Endothelial cell of umbilical vein (primary cell): ENCODE measurements around the gene MED25. TPM values are rescaled to one million over a fixed set of nuclear protein-coding genes. Genes with fewer than 3 reads are reported as not detected.

Experiments
- BruUV-seq: library from RNA; stranded (reverse); fragments of 400-500 nt; replicated peaks from 2 replicates; lab custom pipeline; 2021; lab: Mats Ljungman, UMichigan
- CTCF ChIA-PET: fragments of 300-600, 350-600 bp; sonication (Branson Sonifier 250); formaldehyde crosslinking; loops from one replicate; lab custom pipeline; 2021; ENCODE audit warnings: antibody characterized with exemption, inconsistent platforms; lab: Charles Lee
- POLR2A ChIA-PET: fragments of 300-600, 350-600 bp; sonication (Branson Sonifier 250); formaldehyde crosslinking; loops from one replicate; lab custom pipeline; 2021; ENCODE audit warnings: antibody characterized with exemption, inconsistent platforms; lab: Charles Lee
- DNase-seq: peaks from one replicate; pipeline ENCODE4 v3.0.0-alpha.2; 2011; ENCODE audit warnings: low read depth, low spot score
- FAIRE-seq: peaks from 2 replicates; lab custom pipeline; 2011; peaks lifted over from hg19 to GRCh38; lab: Jason Lieb, UNC
- H2AFZ ChIP-seq: 2 replicates; pipeline ENCODE4 v1.6.0; 2012; ENCODE audit warnings: low read depth, low read length, control low read depth, inconsistent platforms
- H3K27ac ChIP-seq: 2 replicates; pipeline ENCODE4 v1.5.1; 2011; ENCODE audit warnings: low read depth, mild to moderate bottlenecking, control low read depth, low read length, moderate library complexity; ENCODE audit not compliant: insufficient read depth
- H3K27me3 ChIP-seq, 2 experiments: 2 replicates each; pipeline versions ENCODE4 v1.6.0 to v1.6.1; 2011; ENCODE audit warnings: low read length in 2 of 2, mixed read lengths in 1 of 2; ENCODE audit not compliant: control insufficient read depth in 2 of 2, insufficient read depth in 2 of 2
- H3K36me3 ChIP-seq, 2 experiments: 2 replicates in 1 of 2; 3 replicates in 1 of 2; pipeline ENCODE4 v1.5.1; 2011; ENCODE audit warnings: low read length in 2 of 2, mild to moderate bottlenecking in 1 of 2, moderate library complexity in 1 of 2; ENCODE audit not compliant: control insufficient read depth in 2 of 2, insufficient read depth in 2 of 2; ENCODE audit errors: extremely low read depth in 1 of 2
- H3K4me1 ChIP-seq: 3 replicates; pipeline ENCODE4 v1.5.1; 2011; ENCODE audit warnings: mild to moderate bottlenecking, low read length; ENCODE audit not compliant: control insufficient read depth, insufficient read depth; ENCODE audit errors: extremely low read depth
- H3K4me2 ChIP-seq: 2 replicates; pipeline ENCODE4 v1.6.1; 2011; ENCODE audit warnings: low read length, control low read depth, mixed read lengths; ENCODE audit not compliant: insufficient read depth
- H3K4me3 ChIP-seq, 3 experiments: fragments of 200-600 bp in 1 of 3; sonication (generic), shearing (Covaris generic) in 1 of 3; replicated peaks in 1 of 3; 2 replicates each; pipeline ENCODE4 v1.5.1; 2011 to 2016; ENCODE audit warnings: control low read depth in 3 of 3, low read length in 3 of 3, mild to moderate bottlenecking in 2 of 3, inconsistent platforms in 1 of 3, low read depth in 1 of 3, moderate library complexity in 1 of 3; ENCODE audit not compliant: insufficient read depth in 1 of 3
- H3K79me2 ChIP-seq: 2 replicates; pipeline ENCODE4 v1.6.0; 2012; ENCODE audit warnings: low read length, inconsistent platforms; ENCODE audit not compliant: control insufficient read depth, insufficient read depth
- H3K9ac ChIP-seq: replicated peaks from 2 replicates; pipeline ENCODE3; 2011; ENCODE audit warnings: low read length, control low read depth; ENCODE audit not compliant: insufficient read depth; ENCODE audit errors: extremely low read depth
- H3K9me1 ChIP-seq: replicated peaks from 3 replicates; pipeline ENCODE4 v1.6.0; 2011; ENCODE audit warnings: mild to moderate bottlenecking, low read length; ENCODE audit not compliant: control insufficient read depth, insufficient read depth; ENCODE audit errors: extremely low read depth
- H3K9me3 ChIP-seq: replicated peaks from 2 replicates; pipeline ENCODE4 v1.5.1; 2012; ENCODE audit warnings: low read length, inconsistent platforms; ENCODE audit not compliant: control insufficient read depth, insufficient read depth
- H4K20me1 ChIP-seq: replicated peaks from 2 replicates; pipeline ENCODE3; 2011; ENCODE audit warnings: mild to moderate bottlenecking, low read length; ENCODE audit not compliant: control insufficient read depth, insufficient read depth; ENCODE audit errors: extremely low read depth
- CTCF ChIP-seq, 2 donors: IDR thresholded peaks; 1 replicate in 1 of 2; 2 replicates in 1 of 2; pipeline ENCODE4 v1.5.1; 2011; ENCODE audit warnings: low read length in 2 of 2, mild to moderate bottlenecking in 2 of 2, moderate library complexity in 2 of 2, control low read depth in 1 of 2, inconsistent platforms in 1 of 2, low read depth in 1 of 2; ENCODE audit not compliant: insufficient read depth in 1 of 2; ENCODE audit errors: extremely low read depth in 1 of 2
- EZH2 ChIP-seq: IDR thresholded peaks from 2 replicates; pipeline ENCODE4 v1.6.1; 2012; ENCODE audit warnings: borderline replicate concordance, low read depth, mild to moderate bottlenecking, moderate library complexity, low read length, inconsistent platforms; ENCODE audit not compliant: severe bottlenecking
- FOS ChIP-seq: IDR thresholded peaks from 2 replicates; pipeline ENCODE4 v1.6.1; 2011; ENCODE audit warnings: mild to moderate bottlenecking, low read length, moderate library complexity, borderline replicate concordance; ENCODE audit not compliant: insufficient read depth
- GATA2 ChIP-seq: IDR thresholded peaks from 2 replicates; pipeline ENCODE4 v1.7.0; 2011; ENCODE audit warnings: low read depth, mild to moderate bottlenecking, moderate library complexity, mixed read lengths, low read length; ENCODE audit not compliant: insufficient read length, insufficient read depth
- JUN ChIP-seq: IDR thresholded peaks from 2 replicates; pipeline ENCODE4 v1.6.1; 2011; ENCODE audit warnings: borderline replicate concordance, low read depth; ENCODE audit not compliant: insufficient read length, insufficient read depth
- MAX ChIP-seq: IDR thresholded peaks from 2 replicates; pipeline ENCODE4 v1.6.1; 2011; ENCODE audit not compliant: insufficient read depth, insufficient read length
- MYC ChIP-seq: IDR thresholded peaks from one replicate; pipeline ENCODE4 v1.6.1; 2011; ENCODE audit warnings: mild to moderate bottlenecking, low read depth, low read length
- POLR2A ChIP-seq: IDR thresholded peaks from 2 replicates; pipeline ENCODE4 v1.6.1; 2012; ENCODE audit warnings: low read depth, mild to moderate bottlenecking, control low read depth, low read length
- POLR2AphosphoS5 ChIP-seq: IDR thresholded peaks from 2 replicates; pipeline ENCODE4 v1.6.1; 2012; ENCODE audit warnings: low read depth, mild to moderate bottlenecking, control low read depth, low read length, moderate library complexity; ENCODE audit not compliant: insufficient read depth
- dilution Hi-C: fragments of 300-500 bp; cut with MboI; formaldehyde crosslinking; loops from one replicate; pipeline ENCODE4 v1.15.0; 2019; ENCODE audit warnings: low sequenced_read_pairs; ENCODE audit not compliant: extremely low pct_ligation_motif_present
- intact Hi-C: fragments of 100-400 bp; cut with micrococcal nuclease; formaldehyde crosslinking; loops from one replicate; pipeline ENCODE4 v1.10.0; 2022
- polyA plus RNA-seq, 4 experiments: library from polyadenylated mRNA; depleted of rRNA in 3 of 4; stranded (reverse) in 3 of 4; unstranded in 1 of 4; fragments of >200 nt; gene quantifications; 2 replicates each; pipeline versions ENCODE4 v1.2.1 to v1.2.3, GENCODE V29; 2011 to 2012; ENCODE audit warnings: missing spikeins in 1 of 4
- total RNA-seq: library from RNA; stranded (reverse); gene quantifications from 2 replicates; pipeline ENCODE4 v1.2.3, GENCODE V29; 2021

MED25 gene
- total and polyA plus RNA-seq, 2 donors (not counting 3 experiments of a cell fraction or from before 2014, with no cell fraction given): 31.7 to 62.9 TPM

DNA sequence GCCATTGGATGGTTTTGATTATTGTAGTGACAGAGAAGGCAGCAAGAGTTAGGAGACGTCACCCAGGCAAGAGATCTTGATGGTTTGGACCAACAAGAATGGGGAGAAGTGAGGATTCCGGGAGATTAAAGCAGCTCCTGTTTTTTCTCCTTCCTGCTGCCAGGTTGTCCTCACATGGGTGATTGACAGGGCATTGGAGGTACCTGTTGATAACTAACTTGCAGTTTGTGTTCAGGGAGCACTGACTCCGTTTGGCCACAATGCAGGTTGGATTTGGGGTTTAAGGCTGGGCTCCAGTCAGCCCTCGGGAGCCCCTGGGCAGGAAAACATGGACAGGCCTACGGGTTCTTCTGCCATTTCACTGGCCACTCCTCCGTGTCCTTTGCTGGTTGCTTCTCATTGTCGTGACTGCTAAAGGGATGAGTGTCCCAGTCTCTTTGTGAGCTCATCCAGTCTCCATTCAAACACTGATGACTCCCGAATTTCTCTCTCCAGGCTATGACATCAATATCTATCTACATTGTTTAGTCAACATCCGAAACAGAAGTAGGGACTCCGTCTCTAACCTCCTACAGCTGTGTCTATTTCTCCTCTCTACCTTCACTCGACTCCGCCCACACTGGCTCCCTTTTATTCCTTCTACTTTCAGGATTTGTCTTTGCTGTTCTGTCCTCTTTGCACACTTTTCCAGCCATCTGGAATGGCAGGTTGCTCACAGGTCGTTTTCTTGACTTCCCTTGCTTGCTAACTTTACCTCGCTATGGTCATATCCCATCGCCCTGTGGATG is 31.5 kb downstream of the MED25 start:
- TF ChIP-seq MAX (no peak), JUN (no peak), GATA2 (no peak), EZH2 (no peak), POLR2AphosphoS5 (no peak), POLR2A (no peak), CTCF (IDR thresholded peaks at IDR 0.05; ENCODE audit: extremely low read depth in 1 of 2, insufficient read depth in 1 of 2, low read depth in 1 of 2, low read length in 2 of 2) (no peak), FOS (no peak), MYC (no peak)
- no peak for DNase-seq
- Histone ChIP-seq H3K4me3 (no peak overlapping the region), H4K20me1 (no peaks in the 10 kb centered on the region), H3K4me2 (peak overlapping the region; percentile 72), H3K9me3 (no peaks in the 10 kb centered on the region), H3K27ac (no peak overlapping the region), H3K27me3 (no peaks in the 10 kb centered on the region), H3K9me1 (no peaks in the 10 kb centered on the region), H3K9ac (no peak overlapping the region), H3K79me2 (peaks cover 25% of the 10 kb centered on the region), H3K4me1 (peaks cover 24% of the 10 kb centered on the region), H2AFZ (no peak overlapping the region), H3K36me3 (peaks cover 0 to 1% of the 10 kb centered on the region in 2 experiments)
- intact Hi-C loops: loop anchor here (1.0 kb wide), 4 partner anchors 18 to 83 kb away; partner anchors contain the start of genes FUZ and PNKP
- dilution Hi-C loops: no loop called here
- POLR2A ChIA-PET: interaction anchor here (1.2 kb wide), 1 partner anchor 20 kb away, joined by 5 read pairs; no protein-coding TSS in a partner anchor
- BruUV-seq: no TSS peak
- CTCF ChIA-PET: interaction anchor here (1.2 to 1.8 kb wide), 2 partner anchors 20 to 31 kb away, joined by 6 to 8 read pairs; partner anchors contain the start of gene MED25
- no peak for FAIRE-seq
